Dermis blood vessel endothelial cell (primary cell): ENCODE measurements around the gene LYRM7. TPM values are rescaled to one million over a fixed set of nuclear protein-coding genes. Genes with fewer than 3 reads are reported as not detected.
"Not testable (repeated sequence)": the region's sequence is repeated elsewhere in the genome, so short reads cannot be mapped to it uniquely, and the experiment has no call there.

Source experiments
- DNase-seq: peaks from one replicate; pipeline ENCODE4 v3.0.0; 2010
- total RNA-seq: library from RNA; depleted of rRNA; stranded (reverse); fragments of >200 nt; gene quantifications from 2 replicates; pipeline ENCODE4 v1.2.3, GENCODE V29; 2014

The LYRM7 gene
- total RNA-seq, 1 donor from 2014 or later: 3.4 TPM

- DNase-seq: peak; percentile 28
Measured at GRCh38 chr5:131221888-131222287, 51.1 kb downstream of the LYRM7 start.

- no peak for DNase-seq
Measured at GRCh38 chr5:131222731-131223130, 52.0 kb downstream of the LYRM7 start.

GRCh38 chr5:131223751-131224386, 53.1 kb downstream of the LYRM7 start:
- DNase-seq: no peak

GRCh38 chr5:131224387-131225201, 53.9 kb downstream of the LYRM7 start:
- DNase-seq: no peak

GRCh38 chr5:131225282-131225974, 54.7 kb downstream of the LYRM7 start:
- DNase-seq: no peak

GRCh38 chr5:131226899-131227298, 56.2 kb downstream of the LYRM7 start:
- no peak for DNase-seq

- DNase-seq: no peak
Measured at GRCh38 chr5:131228646-131229045, 57.9 kb downstream of the LYRM7 start.

GRCh38 chr5:131229623-131230022, 58.9 kb downstream of the LYRM7 start:
- no peak for DNase-seq

- no peak for DNase-seq
Measured at GRCh38 chr5:131230406-131230805, 59.7 kb downstream of the LYRM7 start.

- no peak for DNase-seq
Measured at GRCh38 chr5:131239686-131240085, 68.9 kb downstream of the LYRM7 start.

- DNase-seq: peak; percentile 32
Measured at GRCh38 chr5:131242728-131243255, 72.0 kb downstream of the LYRM7 start.

- no peak for DNase-seq
Measured at GRCh38 chr5:131245312-131245711, 74.6 kb downstream of the LYRM7 start.

GRCh38 chr5:131245948-131246347, 75.2 kb downstream of the LYRM7 start:
- no peak for DNase-seq

GRCh38 chr5:131246504-131246903, 75.8 kb downstream of the LYRM7 start:
- no peak for DNase-seq

GRCh38 chr5:131250751-131251475, 80.2 kb downstream of the LYRM7 start:
- no peak for DNase-seq

GRCh38 chr5:131252824-131253171, 82.1 kb downstream of the LYRM7 start:
- DNase-seq: peak; percentile 49

GRCh38 chr5:131254025-131254424, 83.3 kb downstream of the LYRM7 start:
- not testable (repeated sequence) for DNase-seq

GRCh38 chr5:131254741-131255140, 84.0 kb downstream of the LYRM7 start:
- no peak for DNase-seq
